CMK (cell line): ENCODE results near the gene NKX1-1.
"Not testable (repeated sequence)": the region's sequence is repeated elsewhere in the genome, so short reads cannot be mapped to it uniquely, and the experiment has no call there.

Experiments used
- DNase-seq: peaks from one replicate; pipeline ENCODE4 v3.0.0-alpha.2; 2010; ENCODE audit warnings: low read depth

NKX1-1 gene

DNA sequence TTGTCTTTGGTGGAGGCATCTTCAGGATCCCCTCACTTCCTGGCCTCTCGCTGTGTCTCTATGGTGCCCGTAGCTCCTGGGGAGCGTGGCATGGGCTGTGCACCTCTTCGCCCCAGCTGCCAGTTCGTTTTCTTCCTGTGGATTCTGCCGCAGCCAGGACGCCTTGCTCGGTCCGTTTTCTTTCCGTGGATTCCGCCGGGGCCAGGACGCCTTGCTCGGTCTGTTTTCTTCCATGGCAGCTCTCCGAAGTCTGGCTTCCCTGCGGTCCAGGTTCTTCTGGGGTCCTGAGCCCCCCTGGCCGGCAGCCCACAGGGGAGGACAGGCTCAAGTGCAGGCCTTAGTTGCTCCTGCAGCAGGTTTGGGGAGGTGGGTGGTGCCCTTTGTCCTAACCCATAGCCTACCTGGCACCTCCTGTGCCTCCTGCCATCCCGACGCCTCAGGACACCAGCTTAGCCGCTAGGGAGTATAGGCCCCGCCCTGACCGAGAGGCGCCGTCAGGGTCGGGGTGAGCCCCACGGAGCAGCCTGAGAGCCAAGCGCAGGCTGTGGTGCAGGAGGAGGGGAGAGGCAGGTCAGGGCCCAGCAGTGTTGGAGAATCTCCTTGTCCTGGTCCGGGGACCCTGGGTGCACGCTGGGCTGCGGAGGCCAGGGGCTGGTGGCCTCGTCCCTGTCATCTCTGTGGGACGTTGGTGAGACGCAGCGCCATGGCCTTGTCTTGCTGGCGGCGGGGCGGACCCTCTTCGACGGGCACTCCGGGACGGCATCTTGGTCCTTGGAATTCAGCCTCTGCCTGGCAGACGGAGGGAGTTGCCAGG, 32.1 kb downstream of the NKX1-1 start:
- no peak for DNase-seq

DNA sequence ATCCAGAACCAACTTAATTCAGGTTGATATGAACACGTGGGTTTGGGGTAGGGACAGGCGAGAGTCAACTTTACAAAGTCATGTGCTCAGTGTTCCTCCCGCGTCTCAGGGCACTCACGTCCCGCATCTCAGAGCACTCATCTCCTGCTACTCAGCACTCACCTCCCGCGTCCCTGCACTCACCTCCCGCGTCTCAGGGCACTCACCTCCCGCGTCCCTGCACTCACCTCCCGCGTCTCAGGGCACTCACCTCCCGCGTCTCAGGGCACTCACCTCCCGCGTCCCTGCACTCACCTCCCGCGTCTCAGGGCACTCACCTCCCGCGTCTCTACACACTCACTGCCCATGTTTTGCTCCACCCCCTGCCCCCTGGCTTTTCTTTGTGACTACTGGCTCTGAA, 33.7 kb downstream of the NKX1-1 start:
- not testable (repeated sequence) for DNase-seq

DNA sequence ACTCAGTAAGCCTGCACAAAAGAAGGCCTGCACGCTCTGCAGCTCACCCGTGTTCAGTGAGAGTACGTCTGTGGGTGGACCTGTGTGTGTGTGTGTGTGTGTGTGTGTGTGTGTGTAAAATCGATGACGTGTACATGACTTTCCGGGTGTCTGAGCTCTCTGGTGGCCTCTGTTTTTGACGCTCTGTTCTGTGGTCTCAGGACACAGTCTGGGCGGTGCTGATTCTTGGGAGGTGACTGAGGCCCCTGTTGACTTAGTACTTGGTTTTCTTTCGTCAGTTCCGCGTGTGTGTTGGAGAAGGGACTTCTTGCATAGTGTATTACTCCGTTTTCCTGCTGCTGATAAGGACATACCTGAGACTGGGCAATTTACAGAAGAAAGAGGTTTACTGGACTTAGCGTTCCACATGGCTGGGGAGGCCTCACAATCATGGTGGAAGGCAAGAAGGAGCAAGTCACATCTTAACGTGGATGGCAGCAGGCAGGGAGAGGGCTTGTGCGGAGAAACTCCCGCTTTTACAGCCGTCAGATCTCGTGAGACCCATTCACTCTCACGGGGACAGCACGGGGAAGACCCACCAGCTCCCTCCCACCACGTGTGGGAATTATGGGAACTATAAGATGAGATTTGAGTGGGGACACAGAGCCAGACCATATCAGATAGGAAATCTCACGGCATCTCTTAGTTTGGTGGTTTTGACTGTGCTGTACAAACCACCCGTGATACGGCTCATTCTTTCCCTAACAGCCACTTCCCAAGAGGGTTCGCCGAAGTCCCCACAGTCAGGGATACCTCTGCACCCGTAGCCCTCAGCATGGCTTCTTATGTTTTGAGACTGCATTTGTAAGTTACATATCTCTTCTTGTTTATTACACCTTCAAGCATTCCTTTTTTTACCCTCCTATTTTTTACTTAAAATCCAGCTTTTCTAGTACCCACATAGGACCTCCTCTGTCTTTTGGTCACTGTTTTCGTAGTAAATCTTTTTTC, 34.8 kb downstream of the NKX1-1 start:
- DNase-seq, result no peak

DNA sequence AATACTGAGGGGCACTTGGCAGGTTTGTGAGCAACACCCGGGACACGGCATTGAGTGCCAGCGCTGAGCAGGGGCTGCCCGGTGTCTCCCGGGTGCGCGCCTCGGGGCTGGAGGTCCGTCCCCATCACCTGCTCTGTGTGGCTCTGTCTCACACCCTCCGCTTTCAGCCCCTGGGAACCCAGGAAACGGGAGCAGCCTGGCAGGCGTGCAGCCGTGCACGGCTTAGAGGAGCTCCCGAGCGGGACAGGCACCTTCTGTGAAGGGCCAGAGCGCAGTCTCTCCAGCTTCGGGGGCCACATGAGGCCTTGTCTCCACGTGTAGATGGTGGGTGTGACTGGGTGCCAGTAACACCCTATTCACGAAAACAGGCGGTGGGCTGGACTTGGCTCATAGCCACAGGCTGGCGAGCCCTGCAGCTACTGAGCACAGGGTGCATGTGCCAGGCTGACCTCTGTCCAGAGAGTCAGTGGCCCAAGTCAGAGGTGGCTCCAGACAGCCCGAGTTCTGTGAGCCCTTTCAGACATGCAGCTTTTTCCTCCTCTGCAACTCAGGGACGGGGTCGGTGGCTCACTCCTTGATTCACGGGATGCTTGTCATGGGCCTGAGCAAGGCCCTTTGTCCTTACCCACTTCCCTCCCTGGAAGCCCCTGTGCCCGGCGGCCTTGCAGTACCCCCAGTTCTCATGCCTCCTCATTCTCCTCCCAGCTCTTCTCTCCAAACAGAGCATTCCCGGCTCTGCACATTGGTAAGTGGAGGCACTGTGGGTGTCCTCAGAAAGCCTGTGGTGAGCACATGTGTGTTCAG, 35.7 kb downstream of the NKX1-1 start:
- no peak for DNase-seq

DNA sequence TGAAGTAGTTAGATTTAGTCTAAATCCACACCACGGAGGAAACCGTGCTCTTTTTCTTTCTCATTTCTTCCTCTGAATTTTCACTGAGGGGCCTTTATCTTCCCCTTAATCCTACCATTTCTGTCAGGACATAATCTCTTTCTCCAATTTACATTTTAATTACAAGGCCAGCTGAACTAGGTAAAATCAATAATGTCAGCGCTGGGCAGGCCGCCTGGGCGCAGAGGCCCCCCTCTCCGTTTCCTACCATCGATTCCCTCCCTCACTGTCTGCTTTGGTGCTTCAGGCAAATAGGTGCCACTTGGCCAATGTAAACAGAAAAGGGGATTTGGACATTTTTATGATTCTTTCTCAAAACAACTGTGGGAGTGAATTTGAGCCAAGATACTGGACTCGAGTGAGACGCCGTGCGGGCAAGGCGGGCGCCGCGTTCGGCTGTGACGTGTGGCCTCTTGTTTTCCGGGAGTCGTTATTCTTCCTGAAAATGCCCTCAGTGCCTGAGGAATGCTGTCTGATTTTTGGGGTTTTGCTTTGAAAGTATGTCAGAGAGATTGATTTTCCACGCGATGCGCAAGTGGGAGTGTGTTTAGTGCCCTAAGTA, 36.7 kb downstream of the NKX1-1 start:
- DNase-seq, result no peak

DNA sequence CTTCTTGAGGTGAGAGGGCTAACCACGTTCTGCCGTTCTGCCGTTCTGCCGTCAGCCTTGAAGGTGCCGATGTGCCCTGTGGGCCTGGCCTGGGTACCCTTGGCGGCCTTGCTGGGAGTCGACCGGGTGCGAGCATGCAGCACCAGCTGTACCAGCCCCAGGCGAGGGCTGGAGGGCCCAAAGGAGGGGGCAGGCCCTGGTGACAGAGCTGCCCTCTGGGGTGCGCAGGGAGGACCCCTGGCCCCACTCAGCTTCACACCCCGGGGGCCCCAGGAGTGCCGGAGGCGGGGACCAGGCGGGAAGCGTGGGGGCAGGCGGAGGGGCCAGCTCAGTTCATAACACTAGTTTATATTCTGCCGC, 37.2 kb downstream of the NKX1-1 start:
- no peak for DNase-seq

DNA sequence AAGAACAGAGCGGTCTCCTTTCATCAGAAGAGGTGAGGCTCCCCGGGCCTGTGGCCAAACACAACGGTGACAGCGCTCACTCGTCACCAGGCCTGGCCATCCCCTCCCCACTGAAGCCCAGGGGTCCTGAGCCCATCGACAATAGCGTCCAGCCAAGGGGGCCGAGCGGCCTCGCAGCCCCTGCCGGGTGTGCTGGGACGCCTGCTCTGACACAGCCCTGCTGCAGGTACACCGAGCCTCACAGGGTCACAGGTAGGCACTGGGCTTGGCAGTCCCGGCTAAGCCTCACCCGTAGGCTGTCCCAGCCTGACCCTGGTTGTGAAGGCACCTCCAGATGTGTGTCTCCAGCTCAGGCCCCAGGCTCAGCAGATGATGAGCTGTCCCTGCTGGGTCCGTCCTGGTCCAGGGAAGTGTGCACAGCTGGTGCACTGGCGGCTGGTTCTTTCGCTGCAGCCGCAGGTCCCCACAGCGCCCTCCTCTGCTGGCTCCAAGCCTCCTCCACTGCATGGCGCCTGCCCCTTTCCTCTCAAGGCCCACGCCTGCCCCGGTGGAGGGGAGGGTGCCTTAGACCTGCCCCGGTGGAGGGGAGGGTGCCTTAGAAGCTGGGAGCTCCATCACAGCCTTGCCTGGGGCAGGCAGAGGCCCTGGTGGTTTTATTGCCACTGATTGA, 37.7 kb downstream of the NKX1-1 start:
- DNase-seq, result no peak

DNA sequence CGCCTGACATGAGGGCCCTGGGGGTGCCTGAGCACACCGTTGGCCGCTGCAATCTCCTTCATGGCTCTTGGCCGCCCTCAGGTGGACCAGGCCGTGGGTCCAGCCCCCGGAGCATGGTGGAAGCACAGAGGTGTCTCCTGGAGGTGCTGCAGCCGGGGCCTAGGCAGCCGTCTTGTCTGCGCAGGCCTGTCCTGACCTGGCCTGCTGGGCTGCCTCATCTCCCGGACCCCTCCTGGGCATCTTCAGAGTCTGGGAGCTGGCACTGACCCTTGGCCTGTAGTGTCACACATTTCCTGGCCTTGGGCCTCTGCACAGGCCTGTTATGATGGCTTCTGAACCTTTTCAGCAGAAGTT, 38.3 kb downstream of the NKX1-1 start:
- no peak for DNase-seq

DNA sequence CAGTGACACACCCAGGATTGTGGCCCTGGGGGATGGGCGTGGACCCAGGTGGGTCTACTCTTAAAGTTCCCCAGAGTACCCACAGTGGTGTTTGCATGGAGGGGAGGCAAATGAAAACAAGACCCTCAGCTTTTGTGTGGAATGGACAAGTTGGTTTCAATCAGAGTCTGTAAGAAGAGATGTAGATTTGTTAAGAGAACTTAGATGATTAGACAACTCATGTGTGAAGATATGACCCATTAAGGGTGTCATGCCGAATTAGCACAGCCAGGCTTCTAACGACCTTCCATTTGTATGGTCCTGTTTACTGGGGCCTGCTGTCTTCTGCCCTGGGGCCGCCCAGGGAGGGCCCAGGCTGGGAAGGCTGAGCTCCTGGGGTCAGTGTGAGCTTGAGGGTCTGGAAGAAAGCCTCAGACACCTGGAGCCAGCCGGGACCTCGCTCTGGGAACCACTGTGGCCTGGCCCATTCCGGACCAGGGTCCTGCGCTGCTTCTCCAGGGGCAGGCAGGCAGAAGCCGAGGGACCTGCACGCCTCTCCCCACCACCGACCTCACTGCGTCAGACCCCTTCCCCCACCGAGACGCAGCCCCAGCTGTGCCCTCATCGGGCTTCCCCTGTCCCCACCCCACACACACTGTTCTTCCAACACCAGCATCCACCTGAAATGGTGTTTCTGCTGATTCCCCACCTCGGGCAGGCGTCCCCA, 38.9 kb downstream of the NKX1-1 start:
- no peak for DNase-seq

DNA sequence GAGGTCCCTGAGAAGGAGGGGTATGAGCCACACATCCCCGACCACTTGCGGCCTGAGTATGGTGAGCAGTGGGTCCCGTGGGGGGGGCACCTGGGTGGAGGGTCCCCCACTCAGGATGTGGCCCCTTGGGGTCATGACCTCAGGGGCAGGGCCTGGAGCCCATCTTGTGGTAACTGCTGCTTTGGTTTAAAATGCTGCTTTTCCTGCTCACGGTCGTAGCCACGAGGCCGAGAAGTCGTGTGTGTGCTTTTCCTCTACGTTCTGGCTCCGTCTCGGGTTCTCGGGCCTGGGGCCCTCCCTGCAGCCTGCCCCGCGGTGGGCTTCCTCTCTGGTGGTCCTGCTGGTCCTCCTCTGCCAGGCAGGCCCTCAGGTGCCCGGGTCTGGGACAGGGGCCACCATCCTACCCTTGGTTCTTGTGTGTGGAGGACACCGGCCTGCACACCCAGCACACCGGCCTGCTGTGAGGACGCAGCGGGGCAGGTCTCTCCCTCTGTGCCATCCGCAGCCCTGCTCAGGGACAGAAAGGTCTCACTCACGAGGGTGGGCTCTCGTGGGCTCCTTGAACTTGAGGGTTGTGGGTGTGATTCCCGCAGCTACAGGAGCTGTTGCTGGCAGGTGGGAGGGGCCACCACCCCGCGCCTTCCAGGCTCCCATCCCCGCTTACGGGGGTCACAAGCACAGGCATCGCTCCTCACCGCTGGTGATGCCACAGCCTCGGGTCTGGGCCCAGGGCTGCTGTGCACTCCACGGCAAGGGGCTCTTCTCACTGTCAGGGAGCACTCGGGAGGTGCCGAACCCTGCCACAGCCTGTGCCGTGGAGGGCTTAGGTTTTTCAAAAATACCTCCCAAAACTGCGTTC, 39.6 kb downstream of the NKX1-1 start:
- no peak for DNase-seq

DNA sequence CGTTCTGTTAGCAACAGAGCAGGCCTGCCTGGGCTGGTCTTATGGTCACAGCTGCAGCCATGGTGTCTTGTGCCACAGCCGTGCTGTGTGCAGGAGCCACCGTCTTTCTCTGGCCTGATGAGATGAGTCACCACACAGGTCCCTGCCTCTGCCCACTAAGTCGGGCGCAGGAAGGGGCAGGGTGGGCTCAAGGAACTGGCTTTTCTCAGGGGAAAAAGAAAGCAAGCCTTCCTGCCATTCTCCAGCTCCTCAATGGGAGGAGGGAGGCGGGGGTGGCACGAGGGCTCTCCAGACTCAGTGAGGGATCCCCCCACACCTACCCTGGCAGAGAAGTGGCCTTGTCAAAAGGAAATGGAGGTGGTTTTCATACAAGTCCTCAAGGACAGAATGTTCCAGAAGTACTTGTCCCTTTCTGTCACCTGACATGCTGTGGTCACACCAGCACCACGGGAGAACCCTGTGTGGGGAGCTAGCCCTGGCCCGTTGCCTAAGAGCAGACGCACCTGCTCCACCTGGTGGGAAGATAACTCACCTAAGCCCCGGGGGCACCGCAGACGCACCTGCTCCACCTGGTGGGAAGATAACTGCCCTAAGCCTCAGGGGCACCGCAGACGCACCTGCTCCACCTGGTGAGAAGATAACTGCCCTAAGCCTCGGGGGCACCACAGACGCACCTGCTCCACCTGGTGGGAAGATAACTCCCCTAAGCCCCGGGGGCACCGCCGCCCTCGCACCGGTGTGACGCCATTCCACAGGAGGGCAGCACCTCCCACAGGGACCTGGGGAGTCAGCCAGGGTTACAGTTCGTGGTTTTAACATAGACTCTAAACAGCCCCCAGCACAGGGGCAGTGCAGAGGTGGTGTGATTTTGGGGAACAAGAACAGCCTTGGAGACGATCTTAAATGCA, 40.7 kb downstream of the NKX1-1 start:
- no peak for DNase-seq

DNA sequence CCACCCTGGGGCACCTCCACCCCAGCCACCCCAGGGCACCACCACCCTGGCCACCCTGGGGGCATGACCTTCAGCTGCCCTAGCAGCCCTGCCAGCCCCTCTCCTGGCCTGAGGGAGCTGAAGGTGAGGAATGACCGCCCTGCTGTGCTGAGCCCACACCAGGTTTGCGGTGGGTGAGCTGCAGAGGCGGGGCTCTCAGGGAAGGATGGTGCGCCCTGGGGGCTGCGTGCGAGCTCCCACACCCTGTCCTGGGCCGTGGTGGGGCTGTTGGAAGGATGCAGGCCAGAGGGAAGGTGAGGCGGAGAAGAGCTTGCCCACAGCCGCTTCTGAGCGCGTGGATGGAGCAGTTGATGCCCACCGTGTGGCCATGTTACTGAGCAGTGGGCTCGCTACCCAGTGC, 41.5 kb downstream of the NKX1-1 start:
- DNase-seq, result no peak

DNA sequence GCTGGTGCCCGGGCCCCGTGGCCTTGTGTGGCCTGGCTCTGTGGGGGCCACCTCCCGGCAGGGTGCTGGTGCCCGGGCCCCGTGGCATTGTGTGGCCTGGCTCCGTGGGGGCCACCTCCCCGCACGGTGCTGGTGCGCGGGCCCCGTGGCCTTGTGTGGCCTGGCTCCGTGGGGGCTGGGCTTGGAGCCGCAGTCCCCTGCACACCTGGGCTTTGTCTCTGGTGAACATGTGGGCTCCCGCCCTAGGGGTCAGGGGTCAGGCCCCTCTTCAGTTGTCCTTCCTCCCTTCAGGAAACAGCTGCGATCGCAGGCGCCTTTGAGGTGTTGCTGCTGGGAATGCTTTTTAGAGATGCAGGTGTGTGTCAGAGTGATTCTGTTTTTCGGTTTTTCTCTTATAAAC, 42.0 kb downstream of the NKX1-1 start:
- DNase-seq, result no peak

DNA sequence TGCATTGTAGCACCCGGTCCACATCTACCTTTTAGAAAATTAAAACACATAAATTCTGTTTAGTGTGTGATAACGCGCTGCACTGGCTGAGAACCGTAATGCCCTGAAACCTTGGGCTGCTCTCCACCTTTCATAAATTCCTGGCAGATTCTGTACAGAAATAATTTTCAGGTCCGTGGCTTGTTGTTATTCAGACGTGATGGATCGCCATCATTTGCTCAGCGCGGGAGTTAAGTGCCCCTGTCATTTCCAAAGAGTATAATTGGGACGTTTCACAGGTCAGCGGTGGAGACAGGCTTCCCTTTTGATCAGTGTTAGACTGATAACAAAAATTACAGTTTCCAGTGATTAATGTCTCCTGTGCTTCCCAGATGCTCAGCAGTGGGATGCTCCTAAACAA, 42.7 kb downstream of the NKX1-1 start:
- no peak for DNase-seq

DNA sequence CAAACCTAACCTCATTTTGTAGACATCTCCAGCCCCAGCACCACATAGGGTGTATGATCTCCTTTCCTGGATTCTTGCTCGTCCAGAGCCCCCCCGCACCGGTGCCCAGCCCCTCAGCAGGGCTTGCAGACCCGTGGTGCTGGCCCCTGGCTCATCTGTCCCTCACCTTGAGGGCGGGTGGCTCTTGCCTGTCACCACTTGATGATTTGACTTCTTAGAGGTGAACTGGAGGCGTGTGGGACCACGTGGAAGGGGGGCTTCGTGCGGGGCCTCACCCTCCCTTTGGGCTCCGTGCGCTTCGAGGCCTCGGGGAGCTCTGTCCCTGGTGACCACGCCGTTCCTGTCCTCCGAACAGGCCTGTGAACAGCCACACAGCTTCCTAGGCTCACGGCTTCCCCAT, 43.7 kb downstream of the NKX1-1 start:
- DNase-seq, result no peak

DNA sequence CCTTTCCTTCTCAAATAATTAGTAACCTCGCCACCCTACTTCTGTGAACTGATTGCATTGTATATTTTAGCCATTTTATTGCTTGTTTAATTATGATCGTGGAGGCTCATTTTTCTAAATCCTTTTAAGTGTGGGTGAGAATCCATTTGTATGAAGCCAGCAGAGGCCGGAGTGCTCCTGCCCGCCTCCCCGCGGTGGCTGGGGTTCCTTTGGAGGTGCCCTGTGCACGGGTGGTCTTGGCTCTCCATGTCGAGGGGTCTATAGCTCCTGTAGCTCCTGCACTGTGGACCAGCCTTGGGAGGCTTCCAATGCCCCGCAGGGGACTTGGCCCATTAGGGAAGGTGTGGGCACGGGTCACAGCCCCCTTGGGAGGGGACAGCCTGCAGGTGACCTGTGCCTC, 44.2 kb downstream of the NKX1-1 start:
- DNase-seq, result no peak

DNA sequence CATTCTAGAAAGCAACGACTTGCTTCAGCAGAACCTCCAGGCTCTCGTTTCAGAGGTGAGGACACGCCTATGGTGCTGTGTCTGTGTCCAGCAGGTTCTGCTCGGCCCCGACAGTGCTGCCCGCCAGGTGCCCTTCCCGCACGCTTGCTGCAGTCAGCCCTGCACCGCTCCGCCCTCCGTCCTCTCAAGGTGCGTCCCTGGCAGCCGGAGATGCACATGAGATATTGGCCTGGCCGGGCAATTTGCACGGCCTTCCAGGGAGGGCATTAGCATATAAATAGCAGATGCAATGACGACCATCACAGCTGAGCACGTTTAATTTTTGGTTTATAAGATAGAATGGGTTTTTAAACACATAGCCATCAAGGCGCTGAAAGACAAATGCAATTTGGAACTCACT, 44.8 kb downstream of the NKX1-1 start:
- DNase-seq, result no peak

DNA sequence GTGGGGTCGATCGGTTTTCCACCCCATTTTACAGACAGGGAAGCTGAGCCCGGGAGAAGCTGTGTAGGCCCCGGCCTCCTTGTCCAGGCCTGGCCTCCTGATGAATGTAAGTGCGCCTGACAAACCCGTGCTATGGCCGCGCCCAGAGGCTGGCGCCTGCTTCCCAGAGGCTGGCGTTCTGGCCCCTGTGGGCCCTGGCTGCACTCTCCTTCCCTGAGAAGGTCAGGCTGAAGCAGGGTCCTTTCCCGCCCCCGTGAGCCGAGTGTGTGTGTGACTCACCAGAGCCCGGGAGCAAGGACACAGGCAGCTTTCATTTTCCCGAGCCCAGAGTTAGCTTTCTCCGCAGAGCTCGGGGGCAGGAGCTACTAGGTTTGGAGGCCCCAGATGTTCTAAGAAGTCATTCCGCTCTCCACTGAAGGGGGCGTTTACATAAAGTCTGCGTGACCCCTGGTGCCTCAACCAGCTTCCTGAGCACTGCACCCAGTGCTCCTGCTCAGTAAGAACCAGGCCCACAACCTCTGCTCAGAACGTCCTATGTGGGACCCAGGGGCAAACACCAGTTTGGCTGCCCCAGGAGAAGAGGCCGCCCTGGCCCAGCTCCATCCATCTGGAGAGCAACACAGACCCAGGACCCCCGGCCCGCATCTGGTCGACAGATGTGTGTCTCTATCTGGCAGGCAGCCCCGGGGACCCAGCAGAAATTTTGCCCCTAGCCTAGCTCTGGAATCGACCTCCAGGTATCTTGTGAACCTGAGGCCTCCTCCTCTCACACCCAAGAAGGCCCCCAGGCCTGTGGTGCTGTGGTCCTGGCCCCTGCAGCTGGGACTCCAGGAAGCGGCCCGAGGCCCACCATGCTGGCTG, 45.6 kb downstream of the NKX1-1 start:
- DNase-seq, result no peak
